ENCODE results near the gene BNC2.

BNC2 gene

GRCh38 chr9:16773617-16774016, 96.9 kb downstream of the BNC2 start:
- H3K4me3 ChIP-seq (ENCODE audit: low read depth, low read length), result no peak overlapping the region
- no peak for TF ChIP-seq CTCF (IDR thresholded peaks at IDR 0.05; ENCODE audit: low read depth, low read length)

- TF ChIP-seq CTCF (IDR thresholded peaks at IDR 0.05; ENCODE audit: low read depth, low read length), result no peak
- no peak overlapping the region for H3K4me3 ChIP-seq (ENCODE audit: low read depth, low read length)
Measured at GRCh38 chr9:16773116-16773515, 97.4 kb downstream of the BNC2 start.

- no peak for TF ChIP-seq CTCF (IDR thresholded peaks at IDR 0.05; ENCODE audit: low read depth, low read length)
- H3K4me3 ChIP-seq (ENCODE audit: low read depth, low read length), result no peak overlapping the region
Measured at GRCh38 chr9:16771356-16771755, 99.1 kb downstream of the BNC2 start.

GRCh38 chr9:16769291-16769690, 101.2 kb downstream of the BNC2 start:
- TF ChIP-seq CTCF (IDR thresholded peaks at IDR 0.05; ENCODE audit: low read depth, low read length), result no peak
- H3K4me3 ChIP-seq (ENCODE audit: low read depth, low read length), result no peak overlapping the region

- no peak for TF ChIP-seq CTCF (IDR thresholded peaks at IDR 0.05; ENCODE audit: low read depth, low read length)
- H3K4me3 ChIP-seq (ENCODE audit: low read depth, low read length), result no peak overlapping the region
Measured at GRCh38 chr9:16768816-16769215, 101.7 kb downstream of the BNC2 start.

- no peak overlapping the region for H3K4me3 ChIP-seq (ENCODE audit: low read depth, low read length)
- TF ChIP-seq CTCF (IDR thresholded peaks at IDR 0.05; ENCODE audit: low read depth, low read length), result no peak
Measured at GRCh38 chr9:16767366-16767765, 103.1 kb downstream of the BNC2 start.

- no peak overlapping the region for H3K4me3 ChIP-seq (ENCODE audit: low read depth, low read length)
- TF ChIP-seq CTCF (IDR thresholded peaks at IDR 0.05; ENCODE audit: low read depth, low read length), result no peak
Measured at GRCh38 chr9:16763946-16764345, 106.5 kb downstream of the BNC2 start.
